Psoas muscle (tissue), 8 donors: ENCODE measurements around the gene ARHGAP8. TPM values are rescaled to one million over a fixed set of nuclear protein-coding genes. Genes with fewer than 3 reads are reported as not detected.
"Not testable (repeated sequence)": the region's sequence is repeated elsewhere in the genome, so short reads cannot be mapped to it uniquely, and the experiment has no call there.

Experiments
- ATAC-seq, 4 donors: fragments of 200-7000 bp; cut with Tn5 transposase; one replicate each; pipeline ENCODE4 v1.9.1; 2020; ENCODE audit warnings: moderate library complexity in 3 of 4, mild to moderate bottlenecking in 2 of 4
- DNase-seq, 2 donors: peaks; one replicate each; pipeline ENCODE4 v3.0.0-alpha.2; 2020
- H3K27ac ChIP-seq: fragments of 200-600 bp; one replicate; pipeline ENCODE4 v1.8.0; 2022
- H3K27me3 ChIP-seq, 3 donors: fragments of 200-600 bp in 1 of 3; one replicate each; pipeline versions ENCODE4 v1.6.1 to v1.8.0; 2013 to 2022; ENCODE audit warnings: low read length in 2 of 3, mild to moderate bottlenecking in 2 of 3, moderate library complexity in 1 of 3; ENCODE audit not compliant: insufficient read depth in 3 of 3
- H3K36me3 ChIP-seq, 2 donors: fragments of 200-600 bp in 1 of 2; one replicate each; pipeline versions ENCODE4 v1.6.1 to v1.8.0; 2013 to 2022; ENCODE audit warnings: low read depth in 1 of 2, mild to moderate bottlenecking in 1 of 2, moderate library complexity in 1 of 2; ENCODE audit not compliant: insufficient read depth in 1 of 2
- H3K4me1 ChIP-seq: fragments of 200-600 bp; one replicate; pipeline ENCODE4 v1.8.0; 2022
- H3K4me3 ChIP-seq: fragments of 200-600 bp; one replicate; pipeline ENCODE4 v1.8.0; 2022; ENCODE audit warnings: mild to moderate bottlenecking
- H3K9me3 ChIP-seq: fragments of 200-600 bp; one replicate; pipeline ENCODE4 v1.8.0; 2022
- CTCF ChIP-seq: fragments of 200-600 bp; IDR thresholded peaks from one replicate; pipeline ENCODE4 v1.8.0; 2022; ENCODE audit warnings: antibody characterized with exemption
- WGBS, 3 donors: extraction: QIAGEN DNeasy Blood & Tissue Kit; methylation state at CpG; one replicate each; pipeline versions ENCODE4 v1.1.6 to v1.1.7; 2013; 5-methylcytosine and 5-hydroxymethylcytosine counted together
- intact Hi-C, 2 donors: fragments of 100-400 bp; cut with DNase I; formaldehyde crosslinking; loops; one replicate each; pipeline versions ENCODE4 v1.11.0 to v1.14.2; 2022
- polyA plus RNA-seq, 3 donors: library from polyadenylated mRNA; stranded (reverse); fragments of 200-250 nt; gene quantifications; one replicate each; pipeline ENCODE4 v1.2.3, GENCODE V29; 2013
- total RNA-seq, 4 donors: library from RNA; stranded (reverse); fragmentation: NEBNext Ultra II Directional in 2 of 4; extraction: Animal tissue kit (Norgen Biotek cat#: 25700) in 2 of 4; gene quantifications; one replicate each; pipeline versions ENCODE4 v1.2.1 to v1.2.4, GENCODE V29; 2021 to 2023
- donor health status: healthy with polysubstance abuse.
- donor health status: DM: no; HTN: no; CAD: no; lungs with moderate emphysema.
- donor health status: Bipolar disorder and iron deficiency.
- donor health status: healthy.
- donor health status: DM: yes; HTN: yes; CAD: no.
- donor health status: DM: no; HTN: no; CAD: no.
- donor health status: DM: no; HTN: no; CAD: no.
- donor health status: DM: yes; HTN: yes; CAD: no.

The ARHGAP8 gene
- total and polyA plus RNA-seq, 7 donors, result 0.14 TPM; not detected in 6

- WGBS, 3 donors, result 89 to 91% (median 91%) methylated on average over 21 of the region's 21 CpGs
- ATAC-seq (no peak), DNase-seq (no peak)
- no peaks in the 10 kb centered on the region for H3K27me3 ChIP-seq
- no peak for TF ChIP-seq CTCF
- no peak overlapping the region for H3K4me3 ChIP-seq
- peaks cover 9% of the 10 kb centered on the region for H3K9me3 ChIP-seq
- no peaks in the 10 kb centered on the region for H3K36me3 ChIP-seq
- no peaks in the 10 kb centered on the region for H3K4me1 ChIP-seq
- H3K27ac ChIP-seq, result no peak overlapping the region
- intact Hi-C loops, result no loop called here
Observed at GRCh38 chr22:44848791-44849420, 96.5 kb downstream of the ARHGAP8 start.

GRCh38 chr22:44850946-44851345, 98.6 kb downstream of the ARHGAP8 start:
- Histone ChIP-seq H3K9me3 (no peaks in the 10 kb centered on the region), H3K36me3 (no peaks in the 10 kb centered on the region), H3K4me1 (no peaks in the 10 kb centered on the region), H3K27me3 (no peaks in the 10 kb centered on the region), H3K27ac (no peak overlapping the region), H3K4me3 (no peak overlapping the region)
- DNase-seq, result no peak
- ATAC-seq, result no peak
- intact Hi-C loops, result no loop called here
- no peak for TF ChIP-seq CTCF
- 66 to 71% (median 67%) methylated on average over 6 of the region's 6 CpGs for WGBS, 3 donors

DNA sequence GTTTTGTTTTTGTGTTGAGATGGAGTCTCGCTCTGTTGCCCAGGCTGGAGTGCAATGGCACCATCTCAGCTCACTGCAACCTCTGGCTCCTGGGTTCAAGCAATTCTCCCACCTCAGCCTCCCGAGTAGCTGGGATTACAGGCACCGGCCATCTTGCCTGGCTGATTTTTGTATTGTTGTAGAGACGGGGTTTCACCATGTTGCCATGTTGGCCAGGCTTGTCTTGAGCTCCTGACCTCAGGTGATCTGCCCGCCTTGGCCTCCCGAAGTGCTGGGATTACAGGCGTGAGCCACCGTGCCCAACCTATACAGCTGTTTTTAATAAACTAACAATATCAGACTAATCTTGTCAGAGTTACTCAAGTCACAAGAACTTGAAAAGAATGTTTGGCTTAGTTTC, 102.3 kb downstream of the ARHGAP8 start:
- H3K36me3 ChIP-seq, H3K9me3 ChIP-seq, intact Hi-C loops, DNase-seq, H3K27me3 ChIP-seq, H3K4me1 ChIP-seq, ATAC-seq, H3K27ac ChIP-seq, H3K4me3 ChIP-seq: not testable (repeated sequence)
- WGBS, 3 donors, result 85 to 89% (median 89%) methylated on average over 8 of the region's 8 CpGs

DNA sequence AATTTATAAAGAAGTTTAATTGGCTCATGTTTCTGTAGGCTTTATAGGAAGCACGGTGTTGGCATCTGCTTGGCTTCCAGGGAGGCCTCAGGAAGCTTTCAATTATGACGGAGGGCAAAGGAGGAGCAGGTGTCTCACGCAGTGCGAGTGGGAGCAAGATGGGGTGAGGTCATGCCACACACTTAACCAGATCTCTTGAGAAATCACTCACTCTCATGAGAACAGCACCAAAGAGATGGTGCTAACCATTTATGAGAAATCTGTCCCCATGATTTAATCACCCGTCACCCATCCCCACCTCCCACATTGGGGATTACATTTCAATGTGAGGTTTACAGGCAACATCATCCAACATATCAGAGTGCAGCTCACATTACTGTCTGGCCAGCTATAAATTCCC, 103.5 kb downstream of the ARHGAP8 start:
- no peaks in the 10 kb centered on the region for H3K36me3 ChIP-seq
- H3K4me1 ChIP-seq, result no peaks in the 10 kb centered on the region
- TF ChIP-seq CTCF, result no peak
- H3K27ac ChIP-seq, result no peak overlapping the region
- DNase-seq (no peak), ATAC-seq (no peak)
- 70 to 83% (median 70%) methylated on average over 5 of the region's 5 CpGs for WGBS, 3 donors
- intact Hi-C loops, result no loop called here
- no peaks in the 10 kb centered on the region for H3K9me3 ChIP-seq
- no peak overlapping the region for H3K4me3 ChIP-seq
- H3K27me3 ChIP-seq, result no peaks in the 10 kb centered on the region

DNA sequence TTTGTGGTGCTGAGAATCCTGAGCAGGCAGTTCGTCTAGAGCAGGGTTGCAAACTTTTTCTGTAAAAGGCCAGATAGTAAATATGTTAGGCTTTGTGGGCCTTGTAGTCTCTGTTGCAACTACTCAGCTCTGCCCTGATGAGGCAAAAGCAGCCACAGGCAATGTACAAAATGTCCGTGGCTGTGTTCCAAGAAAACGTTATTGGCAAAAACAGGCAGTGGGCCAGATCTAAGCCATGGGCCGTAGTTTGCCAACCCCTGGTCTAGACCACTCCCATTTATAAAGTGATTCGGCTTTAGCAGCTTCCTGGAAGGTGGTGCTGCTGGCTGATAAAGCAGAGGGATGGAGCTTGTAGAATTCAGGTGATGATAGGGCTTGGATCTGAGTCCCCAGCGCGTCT, 106.4 kb downstream of the ARHGAP8 start:
- H3K9me3 ChIP-seq, H3K4me1 ChIP-seq, H3K27ac ChIP-seq, DNase-seq, H3K27me3 ChIP-seq, ATAC-seq, intact Hi-C loops, H3K36me3 ChIP-seq, H3K4me3 ChIP-seq: not testable (repeated sequence)
- 45 to 58% (median 53%) methylated on average over 6 to 7 of the region's 7 CpGs for WGBS, 3 donors

- DNase-seq, result no peak
Observed at GRCh38 chr22:44859641-44860040, 107.3 kb downstream of the ARHGAP8 start.

More at GRCh38 chr22:44859641-44860040, 107.3 kb downstream of the ARHGAP8 start:
- Histone ChIP-seq H3K27me3 (no peaks in the 10 kb centered on the region), H3K36me3 (no peaks in the 10 kb centered on the region), H3K9me3 (no peaks in the 10 kb centered on the region), H3K27ac (no peak overlapping the region), H3K4me3 (no peak overlapping the region), H3K4me1 (no peaks in the 10 kb centered on the region)
- TF ChIP-seq CTCF, result no peak
- intact Hi-C loops, result no loop called here
- no peak for ATAC-seq
- 88 to 90% (median 89%) methylated on average over 11 to 13 of the region's 13 CpGs for WGBS, 3 donors
